Sciatic nerve (tissue), 2 donors: Measurements from ENCODE around the gene PRPF38A. TPM values are rescaled to one million over a fixed set of nuclear protein-coding genes. Genes with fewer than 3 reads are reported as not detected.

Experiments used
- ATAC-seq: fragments of 200-7000 bp; cut with Tn5 transposase; one replicate; pipeline ENCODE4 v1.9.1; 2020; ENCODE audit warnings: mild to moderate bottlenecking, moderate library complexity
- DNase-seq: peaks from one replicate; pipeline ENCODE4 v3.0.0-alpha.2; 2020; ENCODE audit warnings: low spot score
- intact Hi-C: fragments of 100-400 bp; cut with DNase I; formaldehyde crosslinking; loops from one replicate; pipeline ENCODE4 v1.14.2; 2022
- total RNA-seq: library from RNA; stranded (reverse); fragmentation: NEBNext Ultra II Directional; extraction: Animal tissue kit (Norgen Biotek cat#: 25700); gene quantifications from one replicate; pipeline ENCODE4 v1.2.1, GENCODE V29; 2021
- donor health status: DM: no; HTN: no; CAD: no.
- donor health status: DM: no; HTN: no; CAD: no.

The PRPF38A gene
- total RNA-seq, 1 donor from 2014 or later: 38.8 TPM

DNA sequence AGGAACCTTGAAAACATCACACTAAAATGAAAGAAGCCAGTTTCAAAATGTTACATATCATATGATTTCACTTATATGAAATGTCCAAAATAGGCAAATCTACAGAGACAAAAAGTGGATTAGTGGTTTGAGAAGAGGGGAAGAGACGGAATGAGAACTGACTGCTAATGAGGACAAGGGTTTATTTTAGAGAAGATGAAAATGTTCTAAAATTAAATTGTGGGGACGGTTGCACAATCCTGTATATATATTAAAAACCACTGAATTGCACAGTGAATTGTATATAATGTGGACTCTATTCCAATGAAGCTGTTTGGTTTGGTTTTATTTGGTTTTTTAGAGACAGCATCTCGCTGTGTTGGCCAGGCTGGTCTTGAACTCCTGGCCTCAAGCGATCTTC lies 35.6 kb downstream of the PRPF38A start:
- intact Hi-C loops: no loop called here
- ATAC-seq (no peak), DNase-seq (no peak)

DNA sequence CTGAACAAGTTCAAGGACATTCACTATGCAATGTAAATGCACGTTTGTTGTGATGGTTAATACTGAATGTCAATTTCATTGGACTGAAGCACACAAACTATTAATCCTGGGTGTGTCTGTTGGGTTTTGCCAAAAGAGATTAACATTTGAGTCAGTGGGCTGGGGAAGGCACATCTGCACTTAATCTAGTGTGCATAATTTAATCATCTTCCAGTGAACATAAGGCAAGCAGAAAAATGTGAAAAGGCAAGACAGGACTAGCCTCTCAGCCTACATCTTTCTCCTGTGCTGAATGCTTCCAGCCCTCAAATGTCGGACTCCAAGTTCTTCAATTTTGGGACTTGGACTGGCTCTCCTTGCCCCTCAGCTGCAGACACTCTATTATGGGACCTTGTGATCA lies 40.1 kb downstream of the PRPF38A start:
- intact Hi-C loops: no loop called here
- DNase-seq: no peak
- ATAC-seq: no peak

DNA sequence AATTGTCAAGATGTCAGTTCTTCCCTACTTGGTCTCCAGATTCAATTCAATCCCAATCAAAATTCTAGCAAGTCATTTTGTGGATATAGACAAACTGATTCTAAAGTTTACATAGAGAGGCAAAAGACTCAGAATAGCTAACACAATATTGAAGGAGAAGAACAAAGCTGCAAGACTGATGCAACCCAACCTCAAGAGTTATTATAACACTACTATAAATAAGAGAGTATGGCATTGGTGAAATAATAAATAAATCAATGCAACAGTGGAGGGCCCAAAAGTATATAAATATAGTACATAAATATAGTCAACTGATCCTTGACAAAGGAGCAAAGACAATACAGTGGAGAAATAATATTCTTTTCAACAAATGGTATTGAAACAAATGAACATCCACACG lies 49.7 kb downstream of the PRPF38A start:
- intact Hi-C loops: no loop called here
- no peak for ATAC-seq
- no peak for DNase-seq

DNA sequence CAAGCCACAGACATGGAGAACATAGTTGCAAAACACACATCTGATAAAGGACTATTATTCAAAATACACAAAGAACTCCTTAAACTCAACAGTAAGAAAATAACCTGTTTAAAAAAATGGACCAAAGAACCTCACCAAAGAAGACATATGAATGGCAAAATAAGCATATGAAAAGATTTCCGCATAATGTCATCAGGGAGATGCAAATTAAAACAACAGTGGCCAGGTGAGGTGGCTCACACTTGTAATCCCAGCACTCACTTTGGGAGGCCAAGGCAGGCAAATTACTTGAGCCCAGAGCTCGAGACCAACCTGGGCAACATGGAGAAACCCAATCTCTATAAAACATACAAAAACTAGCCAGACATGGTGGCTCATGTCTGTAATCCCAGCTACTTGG lies 50.4 kb downstream of the PRPF38A start:
- DNase-seq (no peak), ATAC-seq (no peak)
- intact Hi-C loops: no loop called here

DNA sequence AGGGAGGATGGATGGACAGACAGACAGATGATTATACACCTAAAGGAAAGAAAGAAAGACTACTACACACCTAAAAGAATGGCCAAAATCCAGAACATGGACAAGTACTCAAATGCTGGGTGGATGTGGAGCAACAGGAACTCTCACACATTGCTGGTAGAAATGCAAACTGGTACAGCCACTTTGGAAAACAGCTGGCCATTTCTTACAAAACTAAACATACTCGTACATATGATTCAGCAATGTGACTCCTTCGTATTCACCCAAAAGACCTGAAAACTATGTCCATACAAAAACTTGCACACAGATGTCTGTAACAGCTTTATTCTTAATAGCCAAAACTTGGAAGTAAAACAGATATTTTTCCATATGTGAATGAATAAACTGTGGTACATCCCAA lies 51.3 kb downstream of the PRPF38A start:
- ATAC-seq (no peak), DNase-seq (no peak)
- intact Hi-C loops: no loop called here

DNA sequence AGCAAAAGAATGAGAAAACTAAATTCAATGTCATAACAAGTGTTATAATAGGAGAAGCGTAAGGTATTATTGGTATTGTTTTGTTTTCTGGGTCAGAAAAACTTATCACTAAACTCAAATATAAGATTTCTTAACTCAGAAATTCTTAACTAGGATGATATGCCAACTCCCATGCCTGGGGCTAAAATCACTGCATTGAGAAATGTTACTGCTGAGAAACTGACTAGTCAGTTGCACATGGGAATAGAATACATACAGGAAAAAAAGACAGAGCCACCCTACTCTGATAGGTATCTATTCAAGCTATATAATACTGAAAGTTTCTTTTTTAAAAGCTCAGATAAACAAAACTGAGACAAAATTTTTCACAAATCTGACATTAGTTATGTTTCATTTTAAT lies 56.3 kb downstream of the PRPF38A start:
- intact Hi-C loops: no loop called here
- DNase-seq (no peak), ATAC-seq (no peak)

DNA sequence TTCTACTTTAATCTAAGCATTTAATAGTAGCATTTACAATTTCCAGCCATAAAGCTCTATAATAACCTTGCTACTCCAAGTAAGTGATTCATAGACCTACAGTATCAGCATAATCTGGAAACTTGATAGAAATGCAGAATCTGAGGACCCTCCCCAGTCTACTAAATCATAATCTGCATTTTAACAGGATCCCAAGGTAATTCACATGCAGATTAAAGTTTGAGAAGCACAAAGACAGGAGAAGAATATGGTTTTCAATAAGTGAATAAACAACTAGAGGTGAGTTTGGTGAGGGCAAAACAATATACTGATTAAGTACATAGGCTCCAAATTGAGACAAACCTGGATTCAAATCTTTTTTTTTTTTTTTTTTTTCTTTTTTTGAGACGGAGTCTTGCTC lies 57.4 kb downstream of the PRPF38A start:
- ATAC-seq (no peak), DNase-seq (no peak)
- intact Hi-C loops: no loop called here

DNA sequence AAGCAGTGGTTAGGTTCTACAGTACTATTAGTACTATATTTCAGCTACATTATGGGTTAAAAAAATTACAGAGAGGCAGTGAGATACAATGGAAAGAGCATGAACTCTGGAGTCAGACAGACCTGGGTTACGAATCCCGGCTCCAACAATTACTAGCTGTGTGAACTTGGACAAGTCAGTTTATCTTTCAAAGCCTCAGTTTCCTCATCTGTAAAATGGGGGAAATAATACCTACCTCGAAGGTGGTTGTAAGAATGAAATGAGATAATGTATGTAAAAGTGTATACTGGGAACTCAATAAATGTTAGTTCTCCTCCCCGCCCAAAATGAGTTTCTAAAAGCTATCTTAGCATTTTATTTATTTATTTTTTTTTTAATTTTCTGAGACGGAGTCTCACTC lies 59.5 kb downstream of the PRPF38A start:
- DNase-seq (no peak), ATAC-seq (no peak)
- intact Hi-C loops: no loop called here

DNA sequence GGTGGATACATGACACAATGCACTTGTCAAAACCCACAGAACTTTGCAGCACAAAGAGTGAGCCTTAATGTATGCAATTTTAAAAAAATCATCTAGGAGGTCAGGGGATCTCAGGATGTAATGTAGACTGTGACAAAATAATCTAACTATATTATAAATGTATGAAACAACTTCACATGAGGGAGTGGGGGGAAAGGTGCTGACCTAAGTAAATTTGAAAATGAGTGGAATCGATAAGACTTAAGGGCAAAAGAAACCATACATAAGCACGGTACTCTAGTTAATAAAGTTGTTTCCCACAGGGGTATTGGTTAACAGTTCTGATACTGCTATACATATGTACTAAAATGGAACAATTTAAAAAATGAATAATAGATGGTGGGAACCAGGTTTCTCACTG lies 64.7 kb downstream of the PRPF38A start:
- intact Hi-C loops: no loop called here
- DNase-seq: no peak
- no peak for ATAC-seq

Other genes with a start within 250 kb of the PRPF38A start
- 43.2 TPM for gene CC2D1B, start 38.4 kb upstream of the PRPF38A start, total RNA-seq
- 0.45 TPM for gene ORC1, start 179 bp upstream of the PRPF38A start, total RNA-seq
- gene TUT4, start 148.5 kb downstream of the PRPF38A start, total RNA-seq: 87.3 TPM
- 12.2 TPM for gene GPX7, start 197.8 kb downstream of the PRPF38A start, total RNA-seq
- 1.3 TPM for gene SHISAL2A, start 228.6 kb downstream of the PRPF38A start, total RNA-seq